Glomerular visceral epithelial cell (primary cell): ENCODE data around the gene NAV2.

ENCODE experiments used
- DNase-seq: peaks from one replicate; pipeline ENCODE4 v3.0.0-alpha.2; 2016; ENCODE audit errors: extremely low spot score

The NAV2 gene

GRCh38 chr11:19718951-19719350 is 6.3 kb downstream of the NAV2 start:
- DNase-seq: no peak

GRCh38 chr11:19719960-19720359 is 7.3 kb downstream of the NAV2 start:
- DNase-seq: no peak

- DNase-seq: no peak
Measured at GRCh38 chr11:19721176-19721575, 8.5 kb downstream of the NAV2 start.

GRCh38 chr11:19722702-19723101 is 10.1 kb downstream of the NAV2 start:
- no peak for DNase-seq

- DNase-seq: no peak
Measured at GRCh38 chr11:19723572-19724342, 11.1 kb downstream of the NAV2 start.

- DNase-seq: no peak
Measured at GRCh38 chr11:19724765-19725164, 12.1 kb downstream of the NAV2 start.

GRCh38 chr11:19725379-19726079 is 12.9 kb downstream of the NAV2 start:
- no peak for DNase-seq

GRCh38 chr11:19727246-19727645 is 14.6 kb downstream of the NAV2 start:
- peak; percentile 68 for DNase-seq

GRCh38 chr11:19728436-19728835 is 15.8 kb downstream of the NAV2 start:
- DNase-seq: peak; percentile 54

GRCh38 chr11:19729141-19729540 is 16.5 kb downstream of the NAV2 start:
- no peak for DNase-seq

- DNase-seq: no peak
Measured at GRCh38 chr11:19730373-19730772, 17.7 kb downstream of the NAV2 start.

- DNase-seq: no peak
Measured at GRCh38 chr11:19734171-19734570, 21.5 kb downstream of the NAV2 start.

- no peak for DNase-seq
Measured at GRCh38 chr11:19735157-19735908, 22.7 kb downstream of the NAV2 start.

GRCh38 chr11:19735909-19736498 is 23.4 kb downstream of the NAV2 start:
- no peak for DNase-seq

- no peak for DNase-seq
Measured at GRCh38 chr11:19736831-19737230, 24.2 kb downstream of the NAV2 start.

GRCh38 chr11:19737575-19737974 is 24.9 kb downstream of the NAV2 start:
- no peak for DNase-seq

- no peak for DNase-seq
Measured at GRCh38 chr11:19738124-19738523, 25.5 kb downstream of the NAV2 start.

- no peak for DNase-seq
Measured at GRCh38 chr11:19739872-19740271, 27.2 kb downstream of the NAV2 start.

GRCh38 chr11:19740586-19740985 is 27.9 kb downstream of the NAV2 start:
- no peak for DNase-seq

- DNase-seq: peak; percentile 79
Measured at GRCh38 chr11:19742588-19743292, 30.1 kb downstream of the NAV2 start.

GRCh38 chr11:19743622-19744021 is 31.0 kb downstream of the NAV2 start:
- no peak for DNase-seq

- no peak for DNase-seq
Measured at GRCh38 chr11:19744130-19744529, 31.5 kb downstream of the NAV2 start.
